Measurements from ENCODE around the gene CHST9. TPM values are rescaled to one million over a fixed set of nuclear protein-coding genes. Genes with fewer than 3 reads are reported as not detected.

The CHST9 gene
- polyA plus RNA-seq, 3 donors = not detected

- Histone ChIP-seq H3K27me3 (ENCODE audit: control insufficient read depth in 2 of 2, insufficient read depth in 2 of 2, low read length in 2 of 2) (no peaks in the 10 kb centered on the region), H3K36me3 (replicated peaks in 1 of 2; ENCODE audit: control insufficient read depth in 1 of 2, insufficient read depth in 2 of 2, low read length in 2 of 2) (no peaks in the 10 kb centered on the region), H3K4me2 (replicated peaks; ENCODE audit: extremely low read depth, low read length, poor library complexity, severe bottlenecking) (no peak overlapping the region), H3K9ac (ENCODE audit: insufficient read depth, low read length, poor library complexity, severe bottlenecking) (no peak overlapping the region), H4K20me1 (ENCODE audit: insufficient read depth, low read length) (no peaks in the 10 kb centered on the region), H3K4me1 (ENCODE audit: control insufficient read depth in 1 of 2, insufficient read depth in 2 of 2, low read length in 2 of 2) (no peaks in the 10 kb centered on the region), H3K27ac (ENCODE audit: low read depth in 1 of 2, low read length in 2 of 2) (no peak overlapping the region), H2AFZ (ENCODE audit: insufficient read depth, low read depth, low read length, poor library complexity, severe bottlenecking) (no peak overlapping the region), H3K4me3 (replicated peaks in 1 of 3; ENCODE audit: low read depth in 2 of 3, low read length in 3 of 3) (no peak overlapping the region), H3K9me3 (replicated peaks in 1 of 2; ENCODE audit: control insufficient read depth in 1 of 2, insufficient read depth in 1 of 2, low read length in 2 of 2) (no peaks in the 10 kb centered on the region), H3K79me2 (ENCODE audit: insufficient read depth, low read length) (no peaks in the 10 kb centered on the region)
- intact Hi-C loops (cut with micrococcal nuclease) = no loop called here
- Mint-ChIP-seq H3K4me3 (no peak overlapping the region), H3K9me3 (peaks cover 0 to 2% (median 2%) of the 10 kb centered on the region in 7 donors), H3K36me3 (no peaks in the 10 kb centered on the region), H3K27ac (no peak overlapping the region), H3K27me3 (ENCODE audit: low read depth in 3 of 3) (no peaks in the 10 kb centered on the region), H3K4me1 (no peaks in the 10 kb centered on the region)
- TF ChIP-seq CTCF (IDR thresholded peaks at IDR 0.05) = no peak
- WGBS (ENCODE audit: insufficient coverage) = no CpG with 5 or more reads among the region's 2 CpGs
- no peak for DNase-seq
Observed at GRCh38 chr18:27142891-27143290, 42.2 kb downstream of the CHST9 start.

GRCh38 chr18:27141876-27142275 lies 43.2 kb downstream of the CHST9 start:
- no peaks in the 10 kb centered on the region for H3K36me3 Mint-ChIP-seq

More at GRCh38 chr18:27141876-27142275, 43.2 kb downstream of the CHST9 start:
- no peak for TF ChIP-seq CTCF (IDR thresholded peaks at IDR 0.05)
- Histone ChIP-seq H3K9ac (ENCODE audit: insufficient read depth, low read length, poor library complexity, severe bottlenecking) (no peak overlapping the region), H3K4me2 (replicated peaks; ENCODE audit: extremely low read depth, low read length, poor library complexity, severe bottlenecking) (no peak overlapping the region), H3K4me3 (replicated peaks in 1 of 3; ENCODE audit: low read depth in 2 of 3, low read length in 3 of 3) (no peak overlapping the region), H3K9me3 (replicated peaks in 1 of 2; ENCODE audit: control insufficient read depth in 1 of 2, insufficient read depth in 1 of 2, low read length in 2 of 2) (no peaks in the 10 kb centered on the region), H3K27me3 (ENCODE audit: control insufficient read depth in 2 of 2, insufficient read depth in 2 of 2, low read length in 2 of 2) (no peaks in the 10 kb centered on the region), H3K27ac (ENCODE audit: low read depth in 1 of 2, low read length in 2 of 2) (no peak overlapping the region), H3K36me3 (replicated peaks in 1 of 2; ENCODE audit: control insufficient read depth in 1 of 2, insufficient read depth in 2 of 2, low read length in 2 of 2) (no peaks in the 10 kb centered on the region), H4K20me1 (ENCODE audit: insufficient read depth, low read length) (no peaks in the 10 kb centered on the region), H3K4me1 (ENCODE audit: control insufficient read depth in 1 of 2, insufficient read depth in 2 of 2, low read length in 2 of 2) (no peaks in the 10 kb centered on the region), H2AFZ (ENCODE audit: insufficient read depth, low read depth, low read length, poor library complexity, severe bottlenecking) (no peak overlapping the region), H3K79me2 (ENCODE audit: insufficient read depth, low read length) (no peaks in the 10 kb centered on the region)
- no peak for DNase-seq
- no peak overlapping the region for H3K4me3 Mint-ChIP-seq
- no peak overlapping the region for H3K27ac Mint-ChIP-seq
- no peaks in the 10 kb centered on the region for H3K9me3 Mint-ChIP-seq
- intact Hi-C loops (cut with micrococcal nuclease) = no loop called here
- no peaks in the 10 kb centered on the region for H3K4me1 Mint-ChIP-seq
- no peaks in the 10 kb centered on the region for H3K27me3 Mint-ChIP-seq (ENCODE audit: low read depth in 3 of 3)
